Measurements from ENCODE around the gene MRPL36.

MRPL36 gene

DNA sequence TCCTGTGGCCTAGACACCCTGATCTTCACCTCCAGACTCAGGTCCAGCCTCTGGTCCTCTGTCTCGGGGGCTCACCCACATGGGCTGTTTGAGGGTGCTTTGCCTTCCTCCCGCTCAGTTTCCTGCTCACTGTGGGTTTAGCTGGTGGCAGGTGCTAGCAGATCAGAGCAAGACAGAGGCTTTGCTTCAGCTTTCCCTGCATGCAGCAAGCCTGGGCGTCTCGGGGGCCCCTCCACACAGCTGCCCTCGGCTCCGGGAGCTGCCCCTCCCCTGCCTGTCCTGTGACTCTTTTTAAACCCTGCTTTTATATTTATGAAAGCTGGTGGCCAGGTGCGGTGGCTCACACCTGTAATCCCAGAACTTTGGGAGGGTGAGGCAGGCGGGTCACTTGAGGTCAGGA is 14.6 kb downstream of the MRPL36 start:
- no peak overlapping the region for H3K4me3 ChIP-seq (ENCODE audit: low read depth, low read length)
- no peak for DNase-seq (ENCODE audit: low read depth)
- no peak for TF ChIP-seq CTCF (IDR thresholded peaks at IDR 0.05; ENCODE audit: control insufficient read depth, extremely low read depth, insufficient read depth)

GRCh38 chr5:1784197-1785050 is 15.2 kb downstream of the MRPL36 start:
- no peak for TF ChIP-seq CTCF (IDR thresholded peaks at IDR 0.05; ENCODE audit: control insufficient read depth, extremely low read depth, insufficient read depth)
- DNase-seq (ENCODE audit: low read depth), result no peak
- H3K4me3 ChIP-seq (ENCODE audit: low read depth, low read length), result no peak overlapping the region

GRCh38 chr5:1783216-1783554 is 16.5 kb downstream of the MRPL36 start:
- no peak for DNase-seq (ENCODE audit: low read depth)
- no peak for TF ChIP-seq CTCF (IDR thresholded peaks at IDR 0.05; ENCODE audit: control insufficient read depth, extremely low read depth, insufficient read depth)
- H3K4me3 ChIP-seq (ENCODE audit: low read depth, low read length), result no peak overlapping the region

DNA sequence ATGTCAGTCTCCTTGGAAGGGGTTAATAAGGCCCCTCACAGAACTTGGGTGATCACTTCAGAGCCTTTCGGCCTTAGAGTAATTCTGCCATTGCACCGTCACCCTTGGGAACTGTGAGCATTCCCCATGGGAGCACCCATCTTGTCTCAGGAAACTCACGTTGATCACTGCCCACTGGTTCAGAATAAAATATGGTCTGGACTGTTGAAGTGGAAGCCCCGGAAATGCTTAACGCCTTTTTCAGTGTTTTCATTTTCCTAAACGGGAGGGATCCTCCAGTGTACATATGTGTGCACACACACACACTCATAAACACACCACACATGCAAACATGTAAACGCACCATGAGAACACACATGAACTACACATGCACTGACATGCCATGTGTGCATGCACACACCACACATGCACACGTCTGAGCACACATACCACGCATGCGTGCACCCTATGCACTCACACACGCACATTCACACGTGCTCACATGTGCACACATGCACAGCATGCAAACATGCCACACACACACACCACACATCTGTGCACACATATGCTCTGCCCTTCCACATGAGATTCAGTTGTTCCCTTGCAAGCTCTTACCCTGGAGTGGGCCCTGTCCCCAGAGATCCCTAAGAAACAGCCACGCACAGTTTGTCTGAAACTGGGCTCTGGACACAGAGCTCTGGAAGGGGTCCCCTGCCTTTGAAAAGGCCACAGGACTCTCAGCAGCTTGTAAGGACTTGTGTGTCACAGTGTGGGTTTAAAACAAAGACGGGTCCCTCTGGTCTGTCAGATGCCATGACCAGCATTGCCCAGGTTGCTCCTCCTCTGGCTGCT is 17.0 kb downstream of the MRPL36 start:
- no peak for DNase-seq (ENCODE audit: low read depth)
- TF ChIP-seq CTCF (IDR thresholded peaks at IDR 0.05; ENCODE audit: control insufficient read depth, extremely low read depth, insufficient read depth), result no peak
- H3K4me3 ChIP-seq (ENCODE audit: low read depth, low read length), result no peak overlapping the region

DNA sequence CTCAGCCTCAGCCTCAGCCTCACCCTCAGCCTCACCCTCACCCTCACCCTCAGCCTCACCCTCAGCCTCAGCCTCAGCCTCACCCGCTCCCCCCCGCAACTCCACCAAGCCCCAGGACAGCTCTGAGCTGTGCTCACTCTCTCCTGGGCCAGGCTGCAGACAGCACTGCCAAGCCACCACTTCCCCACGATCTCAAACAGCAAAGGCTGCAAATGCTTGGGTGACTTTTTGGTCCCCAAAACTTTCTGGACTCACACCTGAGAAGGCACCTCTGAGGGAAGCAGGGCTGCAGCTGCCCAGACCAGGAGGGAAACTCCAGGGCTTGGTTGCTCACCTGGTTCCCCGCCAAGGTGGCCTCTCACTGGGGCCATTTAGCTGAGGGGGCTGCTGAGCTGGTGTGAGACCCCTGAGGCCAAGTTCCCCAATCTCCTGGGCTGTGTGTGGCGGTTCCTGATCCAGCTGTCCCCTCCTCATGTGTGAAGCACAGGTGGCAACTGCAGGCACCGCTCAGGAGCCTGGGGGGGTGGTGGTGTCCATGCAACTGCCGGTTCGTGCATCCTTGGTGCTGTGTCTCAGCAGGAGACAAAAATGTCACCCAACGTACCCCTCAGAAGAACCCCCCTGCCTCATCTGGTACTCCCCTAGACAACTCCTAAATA is 17.8 kb downstream of the MRPL36 start:
- no peak overlapping the region for H3K4me3 ChIP-seq (ENCODE audit: low read depth, low read length)
- no peak for DNase-seq (ENCODE audit: low read depth)
- TF ChIP-seq CTCF (IDR thresholded peaks at IDR 0.05; ENCODE audit: control insufficient read depth, extremely low read depth, insufficient read depth), result no peak

- no peak for DNase-seq (ENCODE audit: low read depth)
- no peak for TF ChIP-seq CTCF (IDR thresholded peaks at IDR 0.05; ENCODE audit: control insufficient read depth, extremely low read depth, insufficient read depth)
- no peak overlapping the region for H3K4me3 ChIP-seq (ENCODE audit: low read depth, low read length)
These were observed 18.5 kb downstream of the MRPL36 start for GRCh38 chr5:1781107-1781506.
